Mononuclear cell (primary cell): ENCODE results near the gene ZBTB46. TPM values are rescaled to one million over a fixed set of nuclear protein-coding genes. Genes with fewer than 3 reads are reported as not detected.
"Not testable (repeated sequence)": the region's sequence is repeated elsewhere in the genome, so short reads cannot be mapped to it uniquely, and the experiment has no call there.

Experiments
- H3K27me3 ChIP-seq: 2 replicates; pipeline ENCODE4 v1.6.0; 2011; ENCODE audit warnings: low read length, control low read depth; ENCODE audit not compliant: insufficient read depth
- H3K4me1 ChIP-seq: 2 replicates; pipeline ENCODE4 v1.5.1; 2011; ENCODE audit warnings: mild to moderate bottlenecking, low read length, control low read depth; ENCODE audit not compliant: insufficient read depth
- H3K4me3 ChIP-seq: 2 replicates; pipeline ENCODE4 v1.5.1; 2011; ENCODE audit warnings: mild to moderate bottlenecking, low read length, moderate library complexity
- H3K9me3 ChIP-seq: 2 replicates; pipeline ENCODE4 v1.5.1; 2011; ENCODE audit warnings: low read depth, mild to moderate bottlenecking, control low read depth, low read length
- total RNA-seq: library from RNA; depleted of rRNA; stranded (reverse); fragments of >200 nt; gene quantifications from one replicate; pipeline ENCODE4 v1.2.3, GENCODE V29; 2012

ZBTB46 gene
- total RNA-seq, 1 donor: 2.1 TPM

DNA sequence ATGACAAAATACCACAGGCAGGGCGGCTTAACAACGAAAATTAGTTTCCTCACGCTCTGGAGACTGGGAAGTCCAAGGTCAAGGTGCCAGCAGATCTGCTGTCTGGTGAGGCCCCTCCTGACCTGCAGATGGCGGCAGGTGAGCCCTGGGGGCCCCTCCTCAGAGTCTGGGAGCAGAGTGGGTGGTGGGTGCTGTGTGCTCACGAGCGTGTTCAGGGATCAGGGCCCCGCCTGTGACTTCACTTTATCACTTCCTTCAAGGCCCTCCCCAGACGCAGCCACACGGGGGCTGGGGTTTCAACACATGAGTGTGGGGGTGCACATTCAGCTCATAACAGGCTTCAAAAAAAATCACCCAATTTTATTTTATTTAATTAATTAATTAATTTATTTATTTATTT, 52.2 kb downstream of the ZBTB46 start:
- Histone ChIP-seq H3K27me3 (no peaks in the 10 kb centered on the region), H3K9me3 (no peaks in the 10 kb centered on the region), H3K4me3 (no peak overlapping the region), H3K4me1 (no peaks in the 10 kb centered on the region)

DNA sequence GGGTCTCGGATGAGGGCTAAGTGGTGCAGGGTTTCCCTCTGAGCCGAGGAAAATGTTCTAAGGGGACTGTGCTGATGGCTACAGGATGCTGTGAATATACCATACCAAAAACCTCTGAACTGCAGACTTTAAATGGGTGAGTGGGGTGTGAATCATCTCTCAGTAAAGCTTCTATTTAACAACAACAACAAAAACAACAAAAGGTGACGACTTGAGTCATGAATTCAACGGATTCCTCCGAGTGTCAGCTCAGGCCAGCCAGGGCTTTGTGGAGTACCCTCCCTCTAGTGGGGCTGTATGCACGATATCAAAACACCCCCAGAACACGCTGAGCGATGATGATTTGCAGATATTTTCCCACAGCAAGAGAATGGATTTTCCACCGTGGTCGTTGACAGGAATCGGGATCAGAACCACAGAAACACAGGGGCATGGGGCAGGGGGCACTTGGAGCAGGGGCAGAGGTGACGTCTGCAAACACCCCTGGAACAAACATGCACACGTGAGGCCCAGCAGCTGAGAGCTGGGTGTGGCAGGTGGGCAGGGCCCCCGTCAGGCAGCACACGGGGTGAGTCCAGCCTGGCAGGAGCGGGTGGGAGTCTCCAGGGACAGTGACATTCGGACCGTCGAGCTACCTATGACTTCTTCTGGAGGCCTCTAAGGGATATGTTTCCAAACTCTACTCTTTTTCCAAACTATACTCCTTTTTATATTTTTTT, 52.9 kb downstream of the ZBTB46 start:
- no peaks in the 10 kb centered on the region for H3K27me3 ChIP-seq
- no peaks in the 10 kb centered on the region for H3K9me3 ChIP-seq
- no peaks in the 10 kb centered on the region for H3K4me1 ChIP-seq
- no peak overlapping the region for H3K4me3 ChIP-seq

GRCh38 chr20:63777614-63778013, 53.5 kb downstream of the ZBTB46 start:
- no peaks in the 10 kb centered on the region for H3K4me1 ChIP-seq
- H3K9me3 ChIP-seq: no peaks in the 10 kb centered on the region
- no peak overlapping the region for H3K4me3 ChIP-seq
- H3K27me3 ChIP-seq: no peaks in the 10 kb centered on the region

- not testable (repeated sequence) for H3K4me3 ChIP-seq, H3K27me3 ChIP-seq, H3K9me3 ChIP-seq, H3K4me1 ChIP-seq
Measured at GRCh38 chr20:63776875-63777274, 54.2 kb downstream of the ZBTB46 start.

DNA sequence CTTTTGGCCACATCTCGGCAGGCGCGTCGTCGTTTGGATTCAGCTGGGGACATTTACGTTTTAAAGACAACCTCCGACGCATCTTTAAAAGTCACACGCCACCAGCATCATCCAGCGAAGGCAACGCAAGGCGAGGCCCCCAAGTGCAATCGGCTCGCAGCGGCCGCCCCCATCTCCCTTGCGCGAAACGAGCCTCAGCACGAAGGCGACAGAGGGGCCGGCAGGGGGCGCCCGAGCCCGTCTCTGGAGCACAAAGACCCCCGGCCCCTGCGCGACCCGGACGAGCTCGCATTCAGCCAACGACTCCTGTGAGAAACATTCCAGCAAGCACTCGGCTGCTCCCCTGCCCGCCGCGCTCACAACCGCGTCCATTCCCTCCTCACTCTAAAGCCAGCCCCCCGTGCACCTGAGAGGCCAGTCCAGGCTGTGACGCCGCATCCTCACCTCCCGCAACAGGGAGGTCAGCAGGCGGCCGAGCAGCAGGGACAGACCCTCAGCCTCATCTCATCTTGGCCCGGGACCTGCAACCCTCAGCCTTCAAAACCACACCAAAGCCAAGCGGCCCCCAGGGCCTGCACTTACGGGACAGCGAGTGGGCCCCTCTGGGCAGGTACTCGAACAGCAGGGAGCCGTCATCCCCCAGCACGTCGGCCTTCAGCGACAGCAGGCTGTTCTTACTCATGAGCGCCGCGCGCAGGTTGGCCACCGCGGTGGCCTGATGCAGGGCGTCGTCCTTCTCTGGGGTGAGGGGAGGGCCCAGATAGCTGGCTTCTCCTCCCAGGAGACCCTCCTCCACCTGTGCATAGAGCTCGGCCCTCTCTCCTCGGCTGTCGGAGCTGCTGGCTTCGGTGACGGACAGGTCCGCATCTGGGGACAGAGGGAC, 55.7 kb downstream of the ZBTB46 start:
- no peaks in the 10 kb centered on the region for H3K27me3 ChIP-seq
- H3K4me3 ChIP-seq: no peak overlapping the region
- no peaks in the 10 kb centered on the region for H3K9me3 ChIP-seq
- no peaks in the 10 kb centered on the region for H3K4me1 ChIP-seq

GRCh38 chr20:63774306-63774705, 56.8 kb downstream of the ZBTB46 start:
- no peaks in the 10 kb centered on the region for H3K27me3 ChIP-seq
- no peak overlapping the region for H3K4me3 ChIP-seq
- H3K4me1 ChIP-seq: no peaks in the 10 kb centered on the region
- H3K9me3 ChIP-seq: no peaks in the 10 kb centered on the region

DNA sequence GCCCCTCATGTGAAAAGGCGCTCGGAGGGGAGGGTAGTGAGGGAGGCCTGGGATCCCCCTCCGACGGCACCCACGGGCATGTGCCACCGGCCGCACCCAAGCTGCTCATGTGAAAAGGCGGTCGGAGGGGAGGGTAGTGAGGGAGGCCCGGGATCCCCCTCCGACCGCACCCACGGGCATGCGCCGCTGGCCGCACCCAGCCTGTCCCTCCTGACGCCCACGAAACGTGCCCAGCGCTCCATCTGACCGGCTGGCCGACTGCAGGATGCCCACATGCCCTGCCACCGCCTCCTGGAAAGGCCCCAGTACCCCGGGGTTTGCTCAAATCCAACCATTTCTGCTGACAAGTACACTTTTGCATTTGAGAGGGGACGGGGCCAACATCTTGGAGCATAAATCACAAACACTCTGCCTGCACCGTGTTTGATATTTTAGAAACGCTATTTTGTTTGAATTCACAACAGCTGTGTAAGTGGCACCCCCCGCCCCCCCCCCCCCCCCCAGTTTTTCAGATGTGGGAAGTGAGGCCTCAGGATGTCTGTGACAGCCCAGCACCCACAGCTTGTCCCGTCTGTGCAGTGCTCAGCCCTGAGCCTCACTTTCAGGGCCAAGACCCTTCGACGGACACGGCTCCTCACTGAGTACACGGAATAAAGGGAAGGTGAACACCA, 57.4 kb downstream of the ZBTB46 start:
- Histone ChIP-seq H3K9me3 (no peaks in the 10 kb centered on the region), H3K27me3 (no peaks in the 10 kb centered on the region), H3K4me3 (no peak overlapping the region), H3K4me1 (no peaks in the 10 kb centered on the region)

DNA sequence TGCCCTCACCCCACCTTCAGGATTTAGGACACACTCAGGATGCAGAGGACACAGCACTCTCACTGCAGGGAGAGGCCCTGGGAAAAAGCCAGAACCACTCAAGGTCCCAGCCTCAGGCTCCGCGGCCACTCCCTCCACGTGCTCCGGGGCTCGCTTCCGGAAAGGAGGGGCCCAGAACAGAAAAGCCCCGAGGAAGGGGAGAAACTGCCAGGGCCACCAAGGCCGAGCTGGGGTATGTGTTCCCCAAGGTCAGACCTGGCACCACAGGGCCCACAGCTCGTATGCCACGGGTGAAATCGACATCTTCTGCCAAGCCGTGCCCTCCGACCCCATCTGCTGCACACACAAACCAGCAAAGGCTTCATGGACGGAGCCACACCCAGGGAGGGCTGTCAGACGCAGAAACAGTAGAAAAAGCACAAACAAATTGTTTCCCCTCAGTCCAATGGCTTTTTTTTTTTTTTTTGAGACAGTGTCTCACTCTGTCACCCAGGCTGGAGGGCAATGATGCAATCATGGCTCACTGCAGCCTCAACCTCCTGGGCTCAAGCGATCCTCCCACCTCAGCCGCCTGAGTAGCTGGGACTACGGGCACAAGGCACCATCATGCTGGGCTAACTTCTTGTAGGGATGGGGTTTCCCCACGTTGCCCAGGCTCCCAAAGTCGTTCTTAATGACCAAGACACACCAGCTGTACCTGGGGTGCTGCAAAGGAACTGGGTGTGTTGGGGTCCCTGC, 58.1 kb downstream of the ZBTB46 start:
- Histone ChIP-seq H3K4me3 (no peak overlapping the region), H3K9me3 (no peaks in the 10 kb centered on the region), H3K27me3 (no peaks in the 10 kb centered on the region), H3K4me1 (no peaks in the 10 kb centered on the region)

GRCh38 chr20:63771046-63771707, 59.9 kb downstream of the ZBTB46 start:
- Histone ChIP-seq H3K27me3 (no peaks in the 10 kb centered on the region), H3K4me3 (no peak overlapping the region), H3K9me3 (no peaks in the 10 kb centered on the region), H3K4me1 (no peaks in the 10 kb centered on the region)

DNA sequence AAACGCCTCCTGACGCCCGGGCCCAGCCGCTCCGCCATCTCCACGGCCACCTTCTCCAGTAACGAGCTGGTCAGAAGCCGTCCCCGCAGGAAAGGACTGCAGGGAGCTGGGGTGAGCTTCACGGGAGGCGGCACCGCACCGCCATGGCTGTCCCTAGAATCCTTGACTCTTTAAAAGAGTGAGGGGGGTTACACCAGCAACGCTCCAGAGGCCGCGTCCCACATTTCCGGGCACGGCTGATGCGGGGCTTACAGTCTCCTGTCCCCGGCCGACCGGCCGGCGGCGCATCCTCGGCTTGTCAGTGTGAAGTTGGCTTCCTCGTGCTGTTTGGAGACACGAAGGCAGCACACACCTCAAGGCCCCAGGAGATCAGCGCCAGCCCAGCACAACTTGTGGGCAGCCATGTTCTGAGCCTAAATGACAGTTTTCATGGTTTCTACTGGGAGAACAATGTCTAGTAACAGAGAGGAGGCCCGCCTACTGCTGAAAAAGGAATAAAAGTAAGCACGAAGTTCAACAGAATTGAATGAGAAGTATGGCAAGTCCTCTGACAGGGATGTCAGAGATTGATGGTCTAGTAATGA, 61.1 kb downstream of the ZBTB46 start:
- H3K4me3 ChIP-seq: no peak overlapping the region

GRCh38 chr20:63768591-63769515, 62.2 kb downstream of the ZBTB46 start:
- Histone ChIP-seq H3K9me3 (no peaks in the 10 kb centered on the region), H3K27me3 (no peaks in the 10 kb centered on the region), H3K4me3 (no peak overlapping the region), H3K4me1 (no peaks in the 10 kb centered on the region)

More for the DNA sequence above, 61.1 kb downstream of the ZBTB46 start:
- H3K9me3 ChIP-seq: no peaks in the 10 kb centered on the region
- H3K4me1 ChIP-seq: no peaks in the 10 kb centered on the region
- H3K27me3 ChIP-seq: no peaks in the 10 kb centered on the region

GRCh38 chr20:63767886-63768285, 63.2 kb downstream of the ZBTB46 start:
- Histone ChIP-seq H3K27me3 (no peaks in the 10 kb centered on the region), H3K4me1 (no peaks in the 10 kb centered on the region), H3K9me3 (no peaks in the 10 kb centered on the region), H3K4me3 (no peak overlapping the region)

DNA sequence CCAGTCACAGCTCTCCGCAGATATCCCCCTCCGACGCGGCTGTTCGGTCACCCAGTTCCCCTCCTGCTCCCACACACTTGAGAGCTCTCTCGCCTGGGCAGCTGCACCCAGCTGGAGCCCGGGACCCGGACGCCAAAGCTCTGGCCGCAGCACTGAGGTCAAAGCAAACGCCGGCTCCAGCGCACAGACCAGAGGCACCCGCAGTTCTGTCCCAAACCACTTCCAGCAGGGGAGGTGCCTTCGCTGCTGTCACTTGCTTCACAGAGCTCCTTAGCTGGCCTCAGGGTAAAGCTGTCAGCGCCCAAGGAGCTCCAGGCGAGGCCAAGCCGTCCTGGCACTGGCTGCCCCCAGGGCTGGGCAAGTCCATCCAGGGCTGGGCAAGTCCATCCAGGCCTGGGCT, 63.6 kb downstream of the ZBTB46 start:
- no peaks in the 10 kb centered on the region for H3K9me3 ChIP-seq
- H3K4me3 ChIP-seq: no peak overlapping the region
- no peaks in the 10 kb centered on the region for H3K4me1 ChIP-seq
- no peaks in the 10 kb centered on the region for H3K27me3 ChIP-seq
